Right lobe of liver (tissue), 4 donors: ENCODE measurements around the gene RELT.

Experiments
- POLR2A ChIP-seq: fragments of 450-650 bp; IDR thresholded peaks from one replicate; pipeline ENCODE4 v1.6.1; 2017; ENCODE audit warnings: antibody characterized with exemption, mild to moderate bottlenecking
- TF ChIP-seq, protein P1 (sequence below), 4 donors: fragments of 200-600 bp in 3 of 4; fragments of 450-650 bp in 1 of 4; IDR thresholded peaks; one replicate each; pipeline versions ENCODE4 v1.5.1 to v1.8.0; 2016 to 2022; ENCODE audit warnings: antibody characterized with exemption in 4 of 4, mild to moderate bottlenecking in 2 of 4
- donor health status: DM: no; HTN: no; CAD: no.
- donor health status: DM: no; HTN: no; CAD: no.
- donor health status: DM: no; HTN: yes; CAD: no.

DNA sequence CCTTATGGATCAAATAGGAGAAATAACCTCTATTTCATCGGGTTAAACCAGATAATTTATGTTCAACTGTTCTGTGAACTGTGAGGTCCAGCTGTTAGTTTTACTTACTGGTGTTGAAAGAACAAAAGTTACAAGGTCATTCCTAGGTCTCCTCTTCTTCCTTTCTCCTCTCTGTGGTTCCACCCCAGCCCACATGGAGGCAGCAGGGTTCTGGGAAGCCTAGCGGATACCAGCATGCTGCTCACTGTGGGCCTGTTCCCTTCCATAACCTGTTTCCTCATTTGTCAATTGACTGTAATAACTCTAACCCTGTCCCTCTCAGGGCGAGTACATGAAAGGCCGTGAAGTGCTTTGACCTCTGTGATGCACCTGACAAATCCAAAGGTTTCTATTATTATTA lies 27.8 kb downstream of the RELT start:
- TF ChIP-seq, protein P1, sequence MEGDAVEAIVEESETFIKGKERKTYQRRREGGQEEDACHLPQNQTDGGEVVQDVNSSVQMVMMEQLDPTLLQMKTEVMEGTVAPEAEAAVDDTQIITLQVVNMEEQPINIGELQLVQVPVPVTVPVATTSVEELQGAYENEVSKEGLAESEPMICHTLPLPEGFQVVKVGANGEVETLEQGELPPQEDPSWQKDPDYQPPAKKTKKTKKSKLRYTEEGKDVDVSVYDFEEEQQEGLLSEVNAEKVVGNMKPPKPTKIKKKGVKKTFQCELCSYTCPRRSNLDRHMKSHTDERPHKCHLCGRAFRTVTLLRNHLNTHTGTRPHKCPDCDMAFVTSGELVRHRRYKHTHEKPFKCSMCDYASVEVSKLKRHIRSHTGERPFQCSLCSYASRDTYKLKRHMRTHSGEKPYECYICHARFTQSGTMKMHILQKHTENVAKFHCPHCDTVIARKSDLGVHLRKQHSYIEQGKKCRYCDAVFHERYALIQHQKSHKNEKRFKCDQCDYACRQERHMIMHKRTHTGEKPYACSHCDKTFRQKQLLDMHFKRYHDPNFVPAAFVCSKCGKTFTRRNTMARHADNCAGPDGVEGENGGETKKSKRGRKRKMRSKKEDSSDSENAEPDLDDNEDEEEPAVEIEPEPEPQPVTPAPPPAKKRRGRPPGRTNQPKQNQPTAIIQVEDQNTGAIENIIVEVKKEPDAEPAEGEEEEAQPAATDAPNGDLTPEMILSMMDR (IDR thresholded peaks at IDR 0.05): peak; percentile 58 to 66 (median 62)
- TF ChIP-seq POLR2A: no peak
